Trophoblast cell (in vitro differentiated cells and primary cell): ENCODE measurements around the gene DNAAF8.

Experiments
- DNase-seq, 2 donors: peaks; one replicate each; pipeline ENCODE4 v3.0.0-alpha.2; 2016
- H2AFZ ChIP-seq: 2 replicates; pipeline ENCODE4 v1.6.1; 2013; ENCODE audit warnings: low read length, moderate library complexity, mild to moderate bottlenecking; ENCODE audit not compliant: insufficient read depth, poor library complexity
- H2AK5ac ChIP-seq: 2 replicates; pipeline ENCODE4 v1.6.1; 2013; ENCODE audit warnings: mild to moderate bottlenecking, low read length
- H2BK120ac ChIP-seq: 2 replicates; pipeline ENCODE4 v1.6.1; 2013; ENCODE audit warnings: low read length, mild to moderate bottlenecking, moderate library complexity; ENCODE audit not compliant: insufficient read depth, poor library complexity
- H2BK12ac ChIP-seq: 2 replicates; pipeline ENCODE4 v1.6.1; 2013; ENCODE audit warnings: mild to moderate bottlenecking, low read length, moderate library complexity
- H2BK5ac ChIP-seq: 2 replicates; pipeline ENCODE4 v1.6.1; 2013; ENCODE audit warnings: low read length, low read depth, moderate library complexity, mild to moderate bottlenecking; ENCODE audit not compliant: poor library complexity
- H3K14ac ChIP-seq: 2 replicates; pipeline ENCODE4 v1.6.1; 2013; ENCODE audit warnings: mild to moderate bottlenecking, low read length
- H3K18ac ChIP-seq: 2 replicates; pipeline ENCODE4 v1.6.1; 2013; ENCODE audit warnings: mild to moderate bottlenecking, low read length
- H3K23ac ChIP-seq: 2 replicates; pipeline ENCODE4 v1.6.1; 2013; ENCODE audit warnings: low read length
- H3K27ac ChIP-seq: 2 replicates; pipeline ENCODE4 v1.5.1; 2013; ENCODE audit warnings: low read depth, mild to moderate bottlenecking, inconsistent platforms, low read length, moderate library complexity
- H3K27me3 ChIP-seq: 2 replicates; pipeline ENCODE4 v1.6.1; 2013; ENCODE audit warnings: inconsistent platforms, mild to moderate bottlenecking, low read length, moderate library complexity; ENCODE audit not compliant: insufficient read depth
- H3K36me3 ChIP-seq, 2 experiments: 1 replicate in 1 of 2; 2 replicates in 1 of 2; pipeline ENCODE4 v1.6.1; 2013; ENCODE audit warnings: low read length in 2 of 2, mild to moderate bottlenecking in 2 of 2, moderate library complexity in 1 of 2; ENCODE audit not compliant: insufficient read depth in 2 of 2, control insufficient read depth in 1 of 2
- H3K4ac ChIP-seq: 2 replicates; pipeline ENCODE4 v1.6.1; 2013; ENCODE audit warnings: low read depth, mild to moderate bottlenecking, low read length, moderate library complexity
- H3K4me1 ChIP-seq, 2 experiments: 1 replicate in 1 of 2; 2 replicates in 1 of 2; pipeline ENCODE4 v1.6.1; 2013; ENCODE audit warnings: low read length in 2 of 2, mild to moderate bottlenecking in 2 of 2, moderate library complexity in 1 of 2; ENCODE audit not compliant: insufficient read depth in 2 of 2, control insufficient read depth in 1 of 2
- H3K4me2 ChIP-seq: 2 replicates; pipeline ENCODE4 v1.6.1; 2013; ENCODE audit warnings: inconsistent platforms, mild to moderate bottlenecking, low read length, moderate library complexity
- H3K4me3 ChIP-seq: 2 replicates; pipeline ENCODE4 v1.5.1; 2013; ENCODE audit warnings: mild to moderate bottlenecking, low read depth, low read length, inconsistent platforms
- H3K79me1 ChIP-seq: one replicate; pipeline ENCODE4 v1.6.1; 2013; ENCODE audit warnings: low read length
- H3K79me2 ChIP-seq: 2 replicates; pipeline ENCODE4 v1.6.1; 2013; ENCODE audit warnings: low read length, mild to moderate bottlenecking; ENCODE audit not compliant: control insufficient read depth, insufficient read depth, poor library complexity
- H3K9ac ChIP-seq: 2 replicates; pipeline ENCODE4 v1.6.1; 2013; ENCODE audit warnings: mild to moderate bottlenecking, low read length
- H3K9me3 ChIP-seq: 2 replicates; pipeline ENCODE4 v1.6.1; 2013; ENCODE audit warnings: low read depth, mild to moderate bottlenecking, control low read depth, inconsistent platforms, low read length; ENCODE audit not compliant: insufficient read depth
- H4K12ac ChIP-seq: 2 replicates; pipeline ENCODE4 v1.6.1; 2013; ENCODE audit warnings: low read depth, mild to moderate bottlenecking, low read length, moderate library complexity
- H4K8ac ChIP-seq: 2 replicates; pipeline ENCODE4 v1.6.1; 2013; ENCODE audit warnings: low read depth, mild to moderate bottlenecking, low read length, moderate library complexity
- H4K91ac ChIP-seq: one replicate; pipeline ENCODE4 v1.6.1; 2013; ENCODE audit warnings: low read depth, mild to moderate bottlenecking, low read length, moderate library complexity
- WGBS: extraction: QIAGEN DNeasy Blood & Tissue Kit; methylation state at CpG from one replicate; pipeline ENCODE4 v1.1.7; 2013; ENCODE audit warnings: missing lambda C conversion rate; ENCODE audit not compliant: insufficient read length, insufficient coverage; ENCODE audit errors: extremely low coverage; 5-methylcytosine and 5-hydroxymethylcytosine counted together

DNAAF8 gene

GRCh38 chr16:4752351-4753100, 18.2 kb downstream of the DNAAF8 start:
- no peak overlapping the region for H3K14ac ChIP-seq
- H4K91ac ChIP-seq = no peak overlapping the region
- H3K4me2 ChIP-seq = no peak overlapping the region
- H3K36me3 ChIP-seq = peaks cover 56 to 61% of the 10 kb centered on the region in 2 experiments
- no peaks in the 10 kb centered on the region for H3K79me2 ChIP-seq
- no peak overlapping the region for H2BK120ac ChIP-seq
- no CpG with 5 or more reads among the region's 44 CpGs for WGBS
- H4K8ac ChIP-seq = no peak overlapping the region
- peaks cover 7% of the 10 kb centered on the region for H3K9me3 ChIP-seq
- H3K4ac ChIP-seq = no peak overlapping the region
- H3K18ac ChIP-seq = no peak overlapping the region
- no peak overlapping the region for H3K27ac ChIP-seq
- no peak overlapping the region for H2AK5ac ChIP-seq
- no peak overlapping the region for H4K12ac ChIP-seq
- H3K4me1 ChIP-seq = no peaks in the 10 kb centered on the region
- H3K79me1 ChIP-seq = no peaks in the 10 kb centered on the region
- H3K9ac ChIP-seq = no peak overlapping the region
- H2AFZ ChIP-seq = no peak overlapping the region
- no peak overlapping the region for H2BK5ac ChIP-seq
- no peak overlapping the region for H3K23ac ChIP-seq
- no peak overlapping the region for H2BK12ac ChIP-seq
- H3K27me3 ChIP-seq = no peaks in the 10 kb centered on the region
- H3K4me3 ChIP-seq = no peak overlapping the region
- DNase-seq = no peak

GRCh38 chr16:4753227-4753626, 18.9 kb downstream of the DNAAF8 start:
- Histone ChIP-seq H3K9ac (no peak overlapping the region), H3K4me2 (no peak overlapping the region), H3K4ac (no peak overlapping the region), H3K18ac (no peak overlapping the region), H4K8ac (no peak overlapping the region), H3K36me3 (peaks cover 59 to 64% of the 10 kb centered on the region in 2 experiments), H4K12ac (no peak overlapping the region), H3K79me2 (no peaks in the 10 kb centered on the region), H3K79me1 (no peaks in the 10 kb centered on the region), H4K91ac (no peak overlapping the region), H2BK5ac (no peak overlapping the region), H2AK5ac (no peak overlapping the region), H3K23ac (no peak overlapping the region), H3K4me3 (no peak overlapping the region), H3K9me3 (peaks cover 7% of the 10 kb centered on the region), H2BK120ac (no peak overlapping the region), H2AFZ (no peak overlapping the region), H3K4me1 (no peaks in the 10 kb centered on the region), H2BK12ac (no peak overlapping the region), H3K27ac (no peak overlapping the region), H3K14ac (no peak overlapping the region), H3K27me3 (no peaks in the 10 kb centered on the region)
- DNase-seq = no peak
- no CpG with 5 or more reads among the region's 11 CpGs for WGBS

GRCh38 chr16:4754865-4755264, 20.5 kb downstream of the DNAAF8 start:
- Histone ChIP-seq H3K36me3 (peaks cover 65 to 69% of the 10 kb centered on the region in 2 experiments), H3K4ac (no peak overlapping the region), H3K79me2 (no peaks in the 10 kb centered on the region), H2AFZ (no peak overlapping the region), H3K27ac (no peak overlapping the region), H3K27me3 (no peaks in the 10 kb centered on the region), H3K9me3 (peaks cover 7% of the 10 kb centered on the region), H3K23ac (no peak overlapping the region), H4K12ac (no peak overlapping the region), H3K4me2 (no peak overlapping the region), H3K9ac (no peak overlapping the region), H3K4me1 (no peaks in the 10 kb centered on the region), H3K18ac (no peak overlapping the region), H2BK5ac (no peak overlapping the region), H4K91ac (no peak overlapping the region), H3K4me3 (no peak overlapping the region), H3K79me1 (no peaks in the 10 kb centered on the region), H2AK5ac (no peak overlapping the region), H4K8ac (no peak overlapping the region), H2BK12ac (no peak overlapping the region), H2BK120ac (no peak overlapping the region), H3K14ac (no peak overlapping the region)
- no peak for DNase-seq
- WGBS = no CpG with 5 or more reads among the region's 4 CpGs

GRCh38 chr16:4755687-4756086, 21.4 kb downstream of the DNAAF8 start:
- Histone ChIP-seq H2BK12ac (no peak overlapping the region), H3K9ac (no peak overlapping the region), H4K91ac (no peak overlapping the region), H3K14ac (no peak overlapping the region), H2BK5ac (no peak overlapping the region), H3K18ac (no peak overlapping the region), H4K8ac (no peak overlapping the region), H4K12ac (no peak overlapping the region), H3K23ac (no peak overlapping the region), H3K79me1 (no peaks in the 10 kb centered on the region), H3K9me3 (peaks cover 7% of the 10 kb centered on the region), H3K4me2 (no peak overlapping the region), H3K4me1 (no peaks in the 10 kb centered on the region), H3K79me2 (no peaks in the 10 kb centered on the region), H3K27me3 (no peaks in the 10 kb centered on the region), H3K36me3 (peaks cover 71 to 74% of the 10 kb centered on the region in 2 experiments), H3K4me3 (no peak overlapping the region), H2AFZ (no peak overlapping the region), H3K4ac (no peak overlapping the region), H2AK5ac (no peak overlapping the region), H2BK120ac (no peak overlapping the region), H3K27ac (no peak overlapping the region)
- no CpG with 5 or more reads among the region's 6 CpGs for WGBS
- no peak for DNase-seq
